HUES6 (cell line): Measurements from ENCODE around the gene SNCB.
A peak's percentile ranks its signal among the peaks of the same experiment; 100 is the strongest.

Experiments used
- H3K27ac ChIP-seq: 2 replicates; pipeline ENCODE4 v1.7.0; 2013; ENCODE audit warnings: low read depth, mild to moderate bottlenecking, low read length, inconsistent platforms
- H3K27me3 ChIP-seq: 2 replicates; pipeline ENCODE4 v1.6.1; 2013; ENCODE audit warnings: low read length; ENCODE audit not compliant: control insufficient read depth, insufficient read depth
- H3K36me3 ChIP-seq: 2 replicates; pipeline ENCODE4 v1.6.1; 2013; ENCODE audit warnings: low read length; ENCODE audit not compliant: control insufficient read depth, insufficient read depth
- H3K4me1 ChIP-seq: 2 replicates; pipeline ENCODE4 v1.6.1; 2013; ENCODE audit warnings: low read length; ENCODE audit not compliant: control insufficient read depth, insufficient read depth
- H3K4me3 ChIP-seq: 2 replicates; pipeline ENCODE4 v1.5.1; 2013; ENCODE audit warnings: low read depth, low read length
- H3K9ac ChIP-seq: one replicate; pipeline ENCODE4 v1.6.1; 2013; ENCODE audit warnings: mild to moderate bottlenecking, low read length
- H3K9me3 ChIP-seq: 2 replicates; pipeline ENCODE4 v1.6.1; 2013; ENCODE audit warnings: low read depth, low read length; ENCODE audit not compliant: control insufficient read depth, insufficient read depth

SNCB gene

GRCh38 chr5:176628406-176629228 lies 1.7 kb downstream of the SNCB start:
- H3K27me3 ChIP-seq, result peaks cover 61% of the 10 kb centered on the region
- no peaks in the 10 kb centered on the region for H3K9me3 ChIP-seq
- H3K27ac ChIP-seq, result no peak overlapping the region
- H3K36me3 ChIP-seq, result no peaks in the 10 kb centered on the region
- H3K4me3 ChIP-seq, result peak overlapping the region; percentile 88
- H3K4me1 ChIP-seq, result peaks cover 12% of the 10 kb centered on the region; the same call in 1 of the 2 replicates
- no peak overlapping the region for H3K9ac ChIP-seq

- H3K36me3 ChIP-seq, result no peaks in the 10 kb centered on the region
- H3K9me3 ChIP-seq, result no peaks in the 10 kb centered on the region
- peaks cover 12% of the 10 kb centered on the region; the same call in 1 of the 2 replicates for H3K4me1 ChIP-seq
- no peak overlapping the region for H3K27ac ChIP-seq
- no peak overlapping the region for H3K4me3 ChIP-seq
- no peak overlapping the region for H3K9ac ChIP-seq
- peaks cover 54% of the 10 kb centered on the region for H3K27me3 ChIP-seq
Measured at GRCh38 chr5:176627582-176627981, 2.8 kb downstream of the SNCB start.

- Histone ChIP-seq H3K36me3 (no peaks in the 10 kb centered on the region), H3K27me3 (peaks cover 52% of the 10 kb centered on the region), H3K9me3 (no peaks in the 10 kb centered on the region), H3K4me3 (no peak overlapping the region), H3K9ac (no peak overlapping the region), H3K27ac (no peak overlapping the region), H3K4me1 (peaks cover 12% of the 10 kb centered on the region; the same call in 1 of the 2 replicates)
Measured at GRCh38 chr5:176626876-176627236, 3.5 kb downstream of the SNCB start.

GRCh38 chr5:176625966-176626875 lies 4.1 kb downstream of the SNCB start:
- Histone ChIP-seq H3K27ac (no peak overlapping the region), H3K9ac (no peak overlapping the region), H3K4me3 (no peak overlapping the region), H3K4me1 (peaks cover 11% of the 10 kb centered on the region; the same call in 1 of the 2 replicates), H3K27me3 (peaks cover 52% of the 10 kb centered on the region), H3K36me3 (no peaks in the 10 kb centered on the region), H3K9me3 (no peaks in the 10 kb centered on the region)

- Histone ChIP-seq H3K9ac (no peak overlapping the region), H3K27ac (no peak overlapping the region), H3K27me3 (peaks cover 52% of the 10 kb centered on the region), H3K4me3 (no peak overlapping the region), H3K4me1 (0 out of 2 replicates have a peak, but pooled peaks cover 5% of the 10 kb centered on the region), H3K9me3 (no peaks in the 10 kb centered on the region), H3K36me3 (no peaks in the 10 kb centered on the region)
Measured at GRCh38 chr5:176625512-176625911, 4.8 kb downstream of the SNCB start.

- H3K4me1 ChIP-seq, result 0 out of 2 replicates have a peak, but pooled peaks cover 6% of the 10 kb centered on the region
- no peaks in the 10 kb centered on the region for H3K36me3 ChIP-seq
- H3K4me3 ChIP-seq, result no peak overlapping the region
- peaks cover 53% of the 10 kb centered on the region for H3K27me3 ChIP-seq
- no peak overlapping the region for H3K9ac ChIP-seq
- no peak overlapping the region for H3K27ac ChIP-seq
- no peaks in the 10 kb centered on the region for H3K9me3 ChIP-seq
Measured at GRCh38 chr5:176624938-176625337, 5.4 kb downstream of the SNCB start.

GRCh38 chr5:176624142-176624541 lies 6.2 kb downstream of the SNCB start:
- H3K4me3 ChIP-seq, result no peak overlapping the region
- H3K9ac ChIP-seq, result no peak overlapping the region
- H3K27me3 ChIP-seq, result peaks cover 52% of the 10 kb centered on the region
- H3K9me3 ChIP-seq, result no peaks in the 10 kb centered on the region
- no peaks in the 10 kb centered on the region for H3K36me3 ChIP-seq
- no peak overlapping the region for H3K27ac ChIP-seq
- H3K4me1 ChIP-seq, result peaks cover 10% of the 10 kb centered on the region; the same call in 1 of the 2 replicates

GRCh38 chr5:176621661-176622079 lies 8.7 kb downstream of the SNCB start:
- H3K36me3 ChIP-seq, result no peaks in the 10 kb centered on the region
- H3K9me3 ChIP-seq, result no peaks in the 10 kb centered on the region
- peaks cover 53% of the 10 kb centered on the region for H3K27me3 ChIP-seq
- H3K27ac ChIP-seq, result no peak overlapping the region
- H3K9ac ChIP-seq, result no peak overlapping the region
- peaks cover 8% of the 10 kb centered on the region; the same call in 1 of the 2 replicates for H3K4me1 ChIP-seq
- H3K4me3 ChIP-seq, result no peak overlapping the region

GRCh38 chr5:176620333-176620981 lies 9.9 kb downstream of the SNCB start:
- Histone ChIP-seq H3K27me3 (peaks cover 59% of the 10 kb centered on the region), H3K4me3 (peak overlapping the region; percentile 53), H3K9me3 (no peaks in the 10 kb centered on the region), H3K27ac (no peak overlapping the region), H3K9ac (no peak overlapping the region), H3K4me1 (peaks cover 8% of the 10 kb centered on the region; the same call in 1 of the 2 replicates), H3K36me3 (no peaks in the 10 kb centered on the region)

- Histone ChIP-seq H3K4me3 (peak overlapping the region; percentile 53), H3K9ac (no peak overlapping the region), H3K27ac (no peak overlapping the region), H3K9me3 (no peaks in the 10 kb centered on the region), H3K36me3 (no peaks in the 10 kb centered on the region), H3K4me1 (peaks cover 8% of the 10 kb centered on the region; the same call in 1 of the 2 replicates), H3K27me3 (peaks cover 59% of the 10 kb centered on the region)
Measured at GRCh38 chr5:176619569-176620332, 10.6 kb downstream of the SNCB start.
